ENCODE data around the gene GIGYF2. TPM values are rescaled to one million over a fixed set of nuclear protein-coding genes. Genes with fewer than 3 reads are reported as not detected.

The GIGYF2 gene
- total RNA-seq, 1 experiment from 2014 or later, result 40.4 TPM

DNA sequence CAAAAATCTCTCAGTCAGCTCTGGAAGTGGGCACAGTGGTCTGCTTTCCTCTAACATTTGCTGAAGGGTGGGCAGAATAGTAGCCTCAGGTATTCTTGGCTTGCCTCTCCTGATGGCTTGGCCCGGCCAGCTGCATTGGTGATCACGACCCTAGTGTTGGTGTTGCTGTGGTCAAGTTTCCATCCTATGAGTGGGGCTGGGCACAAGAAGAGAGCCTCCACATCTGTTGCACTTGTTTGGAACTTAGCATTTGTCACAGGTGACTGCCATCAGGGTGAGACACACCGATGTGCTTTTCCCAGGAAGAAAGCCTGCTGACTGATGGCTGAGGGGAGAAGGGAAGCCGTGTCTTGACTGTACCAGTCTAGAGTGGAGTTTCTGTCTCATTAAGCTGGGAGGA lies 139.8 kb downstream of the GIGYF2 start:
- H3K27me3 Mint-ChIP-seq (ENCODE audit: insufficient read depth, unreplicated experiment), result no peaks in the 10 kb centered on the region
- H3K36me3 ChIP-seq (ENCODE audit: control insufficient read depth, insufficient read depth, low read length), result no peaks in the 10 kb centered on the region
- H3K4me3 Mint-ChIP-seq (ENCODE audit: unreplicated experiment), result no peak overlapping the region
- H3K9me3 ChIP-seq, result no peaks in the 10 kb centered on the region
- no peak overlapping the region for H3K27ac Mint-ChIP-seq (ENCODE audit: unreplicated experiment)
- POLR2A ChIA-PET, result no interaction called here
- H3K4me3 ChIP-seq (ENCODE audit: low read depth, low read length), result no peak overlapping the region
- no peaks in the 10 kb centered on the region for H3K9me3 Mint-ChIP-seq (ENCODE audit: unreplicated experiment)
- DNase-seq, result no peak
- BruUV-seq (replicated peaks), result no TSS peak
- TF ChIP-seq CTCF (IDR thresholded peaks at IDR 0.05; ENCODE audit: insufficient read depth in 1 of 2, low read depth in 1 of 2, low read length in 1 of 2, severe bottlenecking in 1 of 2, unreplicated experiment in 1 of 2), result no peak
- no peaks in the 10 kb centered on the region for H3K4me1 Mint-ChIP-seq (ENCODE audit: low read depth, unreplicated experiment)
- intact Hi-C loops (cut with micrococcal nuclease; ENCODE audit: unreplicated experiment), result no loop called here
- no peaks in the 10 kb centered on the region for H3K27me3 ChIP-seq (replicated peaks; ENCODE audit: control insufficient read depth, insufficient read depth, low read length)
- CTCF ChIA-PET, result interaction anchor here (0.7 kb wide), 1 partner anchor 93 kb away, joined by 4 read pairs; no protein-coding TSS in a partner anchor
- H3K4me1 ChIP-seq, result no peaks in the 10 kb centered on the region
- H3K36me3 Mint-ChIP-seq (ENCODE audit: insufficient read depth, unreplicated experiment), result peaks cover 66% of the 10 kb centered on the region

- intact Hi-C loops (cut with micrococcal nuclease; ENCODE audit: unreplicated experiment), result no loop called here
- Histone ChIP-seq H3K36me3 (ENCODE audit: control insufficient read depth, insufficient read depth, low read length) (no peaks in the 10 kb centered on the region), H3K4me1 (no peaks in the 10 kb centered on the region), H3K4me3 (ENCODE audit: low read depth, low read length) (no peak overlapping the region), H3K9me3 (no peaks in the 10 kb centered on the region), H3K27me3 (replicated peaks; ENCODE audit: control insufficient read depth, insufficient read depth, low read length) (no peaks in the 10 kb centered on the region)
- CTCF ChIA-PET, result no interaction called here
- Mint-ChIP-seq H3K4me3 (ENCODE audit: unreplicated experiment) (no peak overlapping the region), H3K36me3 (ENCODE audit: insufficient read depth, unreplicated experiment) (peaks cover 71% of the 10 kb centered on the region), H3K27me3 (ENCODE audit: insufficient read depth, unreplicated experiment) (no peaks in the 10 kb centered on the region), H3K4me1 (ENCODE audit: low read depth, unreplicated experiment) (no peaks in the 10 kb centered on the region), H3K27ac (ENCODE audit: unreplicated experiment) (no peak overlapping the region), H3K9me3 (ENCODE audit: unreplicated experiment) (no peaks in the 10 kb centered on the region)
- no TSS peak for BruUV-seq (replicated peaks)
- no peak for TF ChIP-seq CTCF (IDR thresholded peaks at IDR 0.05; ENCODE audit: insufficient read depth in 1 of 2, low read depth in 1 of 2, low read length in 1 of 2, severe bottlenecking in 1 of 2, unreplicated experiment in 1 of 2)
- DNase-seq, result no peak
- POLR2A ChIA-PET, result no interaction called here
Observed at GRCh38 chr2:232838406-232838874, 141.3 kb downstream of the GIGYF2 start.

DNA sequence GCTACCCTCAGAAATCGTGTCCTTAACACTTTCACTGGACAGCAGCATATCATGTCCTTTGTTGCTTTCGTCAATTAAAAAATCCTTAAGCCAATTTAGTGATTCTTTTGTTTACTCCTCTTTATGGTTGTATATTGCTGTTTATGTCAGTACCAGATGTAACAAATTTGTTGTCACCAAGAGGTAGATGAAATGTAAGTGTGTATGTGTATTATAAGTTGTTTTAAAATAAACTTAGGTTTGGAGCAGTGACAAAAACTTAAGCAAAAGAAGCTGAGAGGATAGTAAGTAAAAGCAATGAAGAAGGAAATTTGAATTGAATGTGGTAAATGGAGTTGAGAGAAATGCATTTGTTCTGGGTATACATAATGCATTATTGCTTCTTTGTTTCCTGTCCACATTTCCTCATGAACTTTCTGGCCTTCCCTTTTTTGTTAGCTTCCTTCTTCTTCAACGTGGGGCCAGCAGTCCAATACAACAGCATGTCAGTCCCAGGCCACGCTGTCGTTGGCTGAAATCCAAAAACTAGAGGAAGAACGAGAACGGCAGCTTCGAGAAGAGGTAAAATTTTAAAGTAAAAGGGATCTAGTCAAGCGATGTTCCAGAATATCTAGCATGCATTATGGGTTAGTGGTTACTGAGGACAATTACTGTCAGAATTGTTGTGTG lies 142.4 kb downstream of the GIGYF2 start:
- intact Hi-C loops (cut with micrococcal nuclease; ENCODE audit: unreplicated experiment), result no loop called here
- POLR2A ChIA-PET, result no interaction called here

More for the DNA sequence above, 142.4 kb downstream of the GIGYF2 start:
- Histone ChIP-seq H3K9me3 (no peaks in the 10 kb centered on the region), H3K27me3 (replicated peaks; ENCODE audit: control insufficient read depth, insufficient read depth, low read length) (no peaks in the 10 kb centered on the region), H3K4me3 (ENCODE audit: low read depth, low read length) (no peak overlapping the region), H3K4me1 (no peaks in the 10 kb centered on the region), H3K36me3 (ENCODE audit: control insufficient read depth, insufficient read depth, low read length) (no peaks in the 10 kb centered on the region)
- H3K27ac Mint-ChIP-seq (ENCODE audit: unreplicated experiment), result no peak overlapping the region
- no peak for TF ChIP-seq CTCF (IDR thresholded peaks at IDR 0.05; ENCODE audit: insufficient read depth in 1 of 2, low read depth in 1 of 2, low read length in 1 of 2, severe bottlenecking in 1 of 2, unreplicated experiment in 1 of 2)
- H3K4me3 Mint-ChIP-seq (ENCODE audit: unreplicated experiment), result no peak overlapping the region
- BruUV-seq (replicated peaks), result no TSS peak
- no peaks in the 10 kb centered on the region for H3K4me1 Mint-ChIP-seq (ENCODE audit: low read depth, unreplicated experiment)
- CTCF ChIA-PET, result no interaction called here
- H3K36me3 Mint-ChIP-seq (ENCODE audit: insufficient read depth, unreplicated experiment), result peaks cover 70% of the 10 kb centered on the region
- DNase-seq, result no peak
- no peaks in the 10 kb centered on the region for H3K9me3 Mint-ChIP-seq (ENCODE audit: unreplicated experiment)
- H3K27me3 Mint-ChIP-seq (ENCODE audit: insufficient read depth, unreplicated experiment), result no peaks in the 10 kb centered on the region
